22Rv1 (cell line): Measurements from ENCODE around the gene GLG1.

Experiments
- H3K27ac ChIP-seq: fragments of 450-650 bp; 2 replicates; pipeline ENCODE4 v1.5.1; 2017
- ZFX ChIP-seq: fragments of 450-650 bp; IDR thresholded peaks from 2 replicates; pipeline ENCODE4 v1.6.1; 2017; ENCODE audit warnings: antibody characterized with exemption, borderline replicate concordance
- TF ChIP-seq, protein P1 (sequence below): fragments of 450-650 bp; IDR thresholded peaks from 2 replicates; pipeline ENCODE4 v1.5.1; 2017; ENCODE audit warnings: mild to moderate bottlenecking

GLG1 gene

GRCh38 chr16:74573622-74574021, 33.3 kb downstream of the GLG1 start:
- H3K27ac ChIP-seq = no peak overlapping the region
- TF ChIP-seq, protein P1, sequence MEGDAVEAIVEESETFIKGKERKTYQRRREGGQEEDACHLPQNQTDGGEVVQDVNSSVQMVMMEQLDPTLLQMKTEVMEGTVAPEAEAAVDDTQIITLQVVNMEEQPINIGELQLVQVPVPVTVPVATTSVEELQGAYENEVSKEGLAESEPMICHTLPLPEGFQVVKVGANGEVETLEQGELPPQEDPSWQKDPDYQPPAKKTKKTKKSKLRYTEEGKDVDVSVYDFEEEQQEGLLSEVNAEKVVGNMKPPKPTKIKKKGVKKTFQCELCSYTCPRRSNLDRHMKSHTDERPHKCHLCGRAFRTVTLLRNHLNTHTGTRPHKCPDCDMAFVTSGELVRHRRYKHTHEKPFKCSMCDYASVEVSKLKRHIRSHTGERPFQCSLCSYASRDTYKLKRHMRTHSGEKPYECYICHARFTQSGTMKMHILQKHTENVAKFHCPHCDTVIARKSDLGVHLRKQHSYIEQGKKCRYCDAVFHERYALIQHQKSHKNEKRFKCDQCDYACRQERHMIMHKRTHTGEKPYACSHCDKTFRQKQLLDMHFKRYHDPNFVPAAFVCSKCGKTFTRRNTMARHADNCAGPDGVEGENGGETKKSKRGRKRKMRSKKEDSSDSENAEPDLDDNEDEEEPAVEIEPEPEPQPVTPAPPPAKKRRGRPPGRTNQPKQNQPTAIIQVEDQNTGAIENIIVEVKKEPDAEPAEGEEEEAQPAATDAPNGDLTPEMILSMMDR = no peak
- no peak for TF ChIP-seq ZFX

DNA sequence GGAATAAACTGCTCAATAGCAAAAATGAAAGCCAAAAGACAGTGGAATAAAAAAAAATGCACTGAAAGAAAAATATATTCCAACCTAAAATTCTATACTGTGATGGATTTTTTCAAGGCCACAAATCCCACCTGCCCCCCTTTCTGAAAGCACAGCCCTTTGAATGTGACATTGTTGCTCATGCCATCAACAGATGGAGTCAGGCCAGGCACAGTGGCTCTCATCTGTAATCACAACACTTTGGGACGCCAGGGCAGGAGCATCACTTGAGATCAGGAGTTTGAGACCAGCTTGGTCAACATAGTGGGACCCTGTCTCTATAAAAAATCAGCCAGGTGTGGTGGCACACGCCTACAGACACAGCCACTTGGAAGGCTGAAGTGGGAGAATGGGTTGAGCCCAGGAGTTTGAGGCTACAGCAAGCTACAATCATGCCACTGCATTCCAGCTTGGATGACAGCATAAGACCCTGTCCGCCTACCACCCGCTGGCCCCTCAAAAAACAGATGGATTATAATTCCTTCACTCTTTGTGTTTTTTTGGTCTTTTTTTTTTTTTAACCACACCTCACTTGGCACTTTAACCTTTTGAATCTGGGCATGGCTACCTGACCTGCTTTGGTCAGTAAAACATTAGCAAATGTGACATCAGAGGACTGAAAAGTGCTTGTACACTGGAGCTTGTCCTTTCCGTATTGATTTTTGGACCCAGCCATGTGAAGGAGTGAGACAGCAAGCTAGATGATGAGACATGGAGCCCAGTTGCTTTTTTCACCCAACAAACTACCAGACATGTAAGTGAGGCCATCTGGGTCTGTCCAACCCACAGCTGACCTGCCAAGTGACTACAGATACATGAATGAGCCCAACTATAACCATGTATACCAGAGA, 36.3 kb downstream of the GLG1 start:
- H3K27ac ChIP-seq = no peak overlapping the region
- TF ChIP-seq ZFX = no peak
- TF ChIP-seq, protein P1 = no peak

DNA sequence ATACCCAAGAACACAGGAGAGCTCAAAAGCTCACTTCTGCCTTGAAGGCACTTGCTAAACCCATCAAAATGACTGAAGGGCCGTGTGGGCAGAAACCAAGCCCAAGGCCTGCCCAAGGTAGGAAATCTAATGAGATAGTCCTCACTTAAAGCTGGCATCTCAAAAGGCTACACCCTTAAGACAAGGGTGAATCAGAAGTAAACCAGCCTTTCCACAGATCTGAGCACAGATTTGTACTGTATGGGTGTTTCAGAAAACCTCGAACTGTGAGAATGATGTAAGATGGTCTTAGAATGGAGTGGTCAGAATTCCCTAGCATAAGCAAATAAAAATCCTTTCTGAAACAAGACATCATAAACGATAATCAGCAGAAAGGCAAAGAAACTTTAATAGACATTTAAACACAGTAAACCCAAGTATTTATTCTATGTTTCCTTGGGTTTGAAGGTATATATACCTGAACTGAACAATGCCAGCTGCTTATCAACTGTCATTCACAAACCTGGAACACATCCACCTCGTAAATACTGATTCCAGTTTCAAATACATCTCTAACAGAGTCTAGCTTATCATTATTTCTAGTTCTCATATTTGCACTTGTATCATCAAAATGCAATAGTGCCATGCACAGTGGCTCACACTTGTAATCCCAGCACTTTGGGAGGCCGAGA, 37.8 kb downstream of the GLG1 start:
- no peak overlapping the region for H3K27ac ChIP-seq
- TF ChIP-seq, protein P1 = no peak
- no peak for TF ChIP-seq ZFX

DNA sequence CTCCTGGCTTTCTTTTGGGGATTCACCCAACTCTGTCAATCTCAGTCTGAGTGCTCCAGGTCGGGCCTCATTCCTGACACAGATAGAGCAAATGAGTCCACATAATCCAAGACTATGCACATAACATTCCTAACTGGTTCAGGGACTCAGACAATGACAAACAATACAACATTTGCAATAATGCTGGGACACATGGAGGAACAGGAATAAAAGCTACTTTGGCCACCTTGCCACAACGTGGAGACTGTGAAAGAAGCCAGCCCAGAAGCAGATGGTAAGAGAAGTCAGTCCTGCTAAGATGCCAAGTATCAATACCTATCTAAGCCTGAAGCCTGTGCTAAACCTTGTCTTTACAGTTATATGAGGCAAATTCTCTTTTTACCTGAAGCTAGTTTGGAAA, 39.0 kb downstream of the GLG1 start:
- TF ChIP-seq, protein P1 = no peak
- no peak for TF ChIP-seq ZFX
- H3K27ac ChIP-seq = no peak overlapping the region

DNA sequence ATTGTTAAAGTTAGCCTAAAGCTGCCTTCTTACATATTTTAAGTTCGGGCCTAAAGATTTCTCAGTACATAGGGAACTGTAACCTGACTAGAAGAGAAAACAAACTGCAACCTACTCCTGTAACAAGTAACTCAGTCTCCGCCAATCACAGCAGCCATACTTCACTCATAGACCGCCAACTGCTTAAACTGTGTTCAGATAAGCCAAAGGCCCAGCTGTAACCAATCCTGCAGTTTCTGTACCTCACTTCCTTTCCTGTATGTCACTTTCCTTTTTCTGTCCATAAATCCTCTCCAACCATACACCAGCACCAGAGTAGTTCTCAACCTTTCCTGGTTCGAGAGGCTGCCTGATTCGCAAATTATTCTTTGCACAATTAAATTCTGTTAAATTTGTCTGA, 41.5 kb downstream of the GLG1 start:
- no peak overlapping the region for H3K27ac ChIP-seq
- TF ChIP-seq, protein P1 = no peak
- no peak for TF ChIP-seq ZFX

DNA sequence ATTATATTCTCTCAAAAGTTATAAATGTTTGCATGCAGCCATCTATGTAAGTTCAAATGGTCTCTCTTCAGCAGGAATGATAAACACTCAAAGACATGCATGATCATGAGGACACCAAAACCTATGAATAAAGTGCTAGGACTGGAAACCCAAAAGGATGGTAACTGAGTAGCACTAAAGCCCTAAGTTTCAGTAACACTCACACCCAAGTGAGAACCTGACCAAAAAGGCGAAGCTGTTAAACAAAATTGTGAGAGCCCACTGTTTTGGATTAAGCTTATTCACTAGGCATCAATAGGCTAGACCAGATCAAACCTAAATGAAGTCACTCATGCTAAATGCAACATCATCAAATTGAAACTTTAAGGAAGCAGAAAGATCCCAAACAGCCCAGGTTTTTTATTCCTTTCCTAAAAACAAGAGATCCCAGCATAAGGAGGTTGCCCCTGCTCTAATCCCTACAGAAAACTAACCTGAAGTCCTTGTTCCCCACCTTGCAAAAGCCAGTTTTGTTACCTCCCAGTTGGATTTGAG, 42.4 kb downstream of the GLG1 start:
- TF ChIP-seq, protein P1 = no peak
- no peak for TF ChIP-seq ZFX
- H3K27ac ChIP-seq = no peak overlapping the region

- H3K27ac ChIP-seq = no peak overlapping the region
- no peak for TF ChIP-seq ZFX
- TF ChIP-seq, protein P1 = no peak
Measured at GRCh38 chr16:74563828-74564263, 43.1 kb downstream of the GLG1 start.
